ENCODE data around the gene ZC3HAV1. TPM values are rescaled to one million over a fixed set of nuclear protein-coding genes. Genes with fewer than 3 reads are reported as not detected.
"Not testable (repeated sequence)": the region's sequence is repeated elsewhere in the genome, so short reads cannot be mapped to it uniquely, and the experiment has no call there.

Gene ZC3HAV1
- total RNA-seq, 3 donors from 2014 or later = 22.1 to 41.3 (median 37.7) TPM

DNA sequence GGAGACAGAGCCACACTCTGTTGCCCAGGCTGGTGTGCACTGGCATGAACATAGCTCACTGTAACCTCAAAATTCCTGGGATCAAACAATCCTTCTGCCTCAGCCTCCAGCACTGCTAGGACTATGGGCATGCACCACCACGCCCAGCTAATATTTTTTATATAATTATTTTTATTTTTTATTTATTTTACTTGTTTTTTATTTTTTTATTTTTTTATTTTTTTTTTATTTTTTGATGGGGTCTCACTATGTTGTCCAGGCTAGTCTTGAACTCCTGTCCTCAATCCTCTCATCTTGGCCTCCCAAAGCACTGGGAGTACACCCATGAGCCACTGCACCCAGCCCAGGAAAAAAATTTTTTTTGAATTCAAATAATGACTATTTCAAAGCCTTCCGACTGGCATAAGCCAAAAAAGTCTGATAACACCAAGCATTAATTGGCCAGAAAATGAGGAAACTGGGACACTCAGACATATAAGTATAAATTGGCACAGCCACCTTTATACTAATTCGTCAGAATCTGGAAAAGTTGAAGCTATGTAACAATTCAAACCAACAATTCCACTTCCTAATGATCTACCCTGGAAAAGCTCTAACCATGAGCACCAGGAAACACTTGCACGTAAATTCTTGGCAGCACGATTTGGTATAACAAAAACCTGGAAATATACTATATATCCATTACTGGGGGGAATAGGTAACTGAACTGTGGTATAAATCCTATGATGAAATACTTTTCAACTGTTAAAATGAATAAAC is 6.3 kb downstream of the ZC3HAV1 start:
- Histone ChIP-seq H3K27me3 (no peaks in the 10 kb centered on the region), H3K4me1 (no peaks in the 10 kb centered on the region), H3K4me3 (no peak overlapping the region), H3K36me3 (no peaks in the 10 kb centered on the region), H3K27ac (peak overlapping the region in 1 of 2 donors; percentile 11), H3K9me3 (no peaks in the 10 kb centered on the region)
- intact Hi-C loops (cut with DNase I; ENCODE audit: low total_unique reads) = no loop called here
- TF ChIP-seq, protein P1, sequence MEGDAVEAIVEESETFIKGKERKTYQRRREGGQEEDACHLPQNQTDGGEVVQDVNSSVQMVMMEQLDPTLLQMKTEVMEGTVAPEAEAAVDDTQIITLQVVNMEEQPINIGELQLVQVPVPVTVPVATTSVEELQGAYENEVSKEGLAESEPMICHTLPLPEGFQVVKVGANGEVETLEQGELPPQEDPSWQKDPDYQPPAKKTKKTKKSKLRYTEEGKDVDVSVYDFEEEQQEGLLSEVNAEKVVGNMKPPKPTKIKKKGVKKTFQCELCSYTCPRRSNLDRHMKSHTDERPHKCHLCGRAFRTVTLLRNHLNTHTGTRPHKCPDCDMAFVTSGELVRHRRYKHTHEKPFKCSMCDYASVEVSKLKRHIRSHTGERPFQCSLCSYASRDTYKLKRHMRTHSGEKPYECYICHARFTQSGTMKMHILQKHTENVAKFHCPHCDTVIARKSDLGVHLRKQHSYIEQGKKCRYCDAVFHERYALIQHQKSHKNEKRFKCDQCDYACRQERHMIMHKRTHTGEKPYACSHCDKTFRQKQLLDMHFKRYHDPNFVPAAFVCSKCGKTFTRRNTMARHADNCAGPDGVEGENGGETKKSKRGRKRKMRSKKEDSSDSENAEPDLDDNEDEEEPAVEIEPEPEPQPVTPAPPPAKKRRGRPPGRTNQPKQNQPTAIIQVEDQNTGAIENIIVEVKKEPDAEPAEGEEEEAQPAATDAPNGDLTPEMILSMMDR (IDR thresholded peaks at IDR 0.05) = no peak
- TF ChIP-seq POLR2AphosphoS5 (IDR thresholded peaks at IDR 0.05) (no peak), POLR2A (IDR thresholded peaks at IDR 0.05) (no peak)
- DNase-seq (ENCODE audit: low spot score in 2 of 2) = no peak

DNA sequence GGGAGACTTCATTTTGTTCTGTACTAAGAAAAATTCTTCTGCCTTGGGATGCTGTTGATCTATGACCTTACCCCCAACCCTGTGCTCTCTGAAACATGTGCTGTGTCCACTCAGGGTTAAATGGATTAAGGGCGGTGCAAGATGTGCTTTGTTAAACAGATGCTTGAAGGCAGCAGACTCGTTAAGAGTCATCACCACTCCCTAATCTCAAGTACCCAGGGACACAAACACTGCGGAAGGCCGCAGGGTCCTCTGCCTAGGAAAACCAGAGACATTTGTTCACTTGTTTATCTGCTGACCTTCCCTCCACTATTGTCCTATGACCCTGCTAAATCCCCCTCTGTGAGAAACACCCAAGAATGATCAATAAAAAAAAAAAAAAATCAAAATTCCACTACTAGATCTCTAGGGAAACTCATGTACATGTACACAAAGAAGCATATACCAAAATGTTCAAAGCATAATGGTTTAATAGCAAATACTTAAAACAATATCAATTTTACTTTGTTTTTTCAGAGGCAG is 7.8 kb downstream of the ZC3HAV1 start:
- DNase-seq (ENCODE audit: low spot score in 2 of 2); H3K27ac ChIP-seq; H3K9me3 ChIP-seq; H3K4me3 ChIP-seq; H3K36me3 ChIP-seq; intact Hi-C loops (cut with DNase I; ENCODE audit: low total_unique reads); H3K27me3 ChIP-seq; H3K4me1 ChIP-seq: not testable (repeated sequence)

DNA sequence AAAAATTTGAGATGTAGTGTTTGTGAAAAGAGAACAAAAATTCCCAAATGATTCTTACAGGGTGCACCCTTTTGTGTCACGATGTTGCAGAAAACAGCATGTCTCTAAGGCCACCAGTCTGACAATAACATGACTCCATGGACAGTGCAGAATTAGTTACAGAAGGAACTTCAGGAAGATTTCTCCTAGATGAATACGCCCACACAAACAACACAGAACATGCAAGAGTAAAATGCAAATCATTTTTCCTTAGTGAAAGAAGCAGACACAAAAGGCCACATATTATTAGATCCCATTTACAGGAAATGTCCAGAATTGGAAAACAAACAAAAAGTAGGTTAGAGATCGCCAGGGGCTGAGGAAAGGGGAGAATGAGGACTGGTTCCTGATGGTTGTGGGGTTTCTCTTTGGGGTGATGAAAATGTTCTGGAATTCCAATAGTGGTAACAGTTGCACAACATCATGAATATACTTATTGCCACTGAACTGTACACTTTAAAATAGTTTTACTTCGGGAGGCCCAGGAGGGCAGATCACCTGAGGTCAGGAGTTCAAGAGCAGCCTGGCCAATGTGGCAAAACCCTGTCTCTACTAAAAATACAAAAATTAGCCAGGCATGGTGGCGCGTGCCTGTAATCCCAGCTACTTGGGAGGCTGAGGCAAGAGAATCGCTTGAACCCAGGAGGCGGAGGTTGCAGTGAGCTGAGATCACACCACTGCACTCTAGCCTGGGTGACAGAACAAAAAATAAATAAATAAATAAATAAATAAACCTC is 10.2 kb downstream of the ZC3HAV1 start:
- DNase-seq (ENCODE audit: low spot score in 2 of 2) = no peak
- no peaks in the 10 kb centered on the region for H3K9me3 ChIP-seq
- peak overlapping the region; percentile 29 to 60 for H3K27ac ChIP-seq
- TF ChIP-seq POLR2A (IDR thresholded peaks at IDR 0.05) = no peak
- TF ChIP-seq, protein P1 (IDR thresholded peaks at IDR 0.05) = no peak
- TF ChIP-seq POLR2AphosphoS5 (IDR thresholded peaks at IDR 0.05) = no peak
- intact Hi-C loops (cut with DNase I; ENCODE audit: low total_unique reads) = no loop called here
- peaks cover 0 to 7% of the 10 kb centered on the region in 2 donors for H3K4me1 ChIP-seq
- no peaks in the 10 kb centered on the region for H3K27me3 ChIP-seq
- H3K36me3 ChIP-seq = no peaks in the 10 kb centered on the region
- peak overlapping the region in 1 of 3 donors; percentile 5 for H3K4me3 ChIP-seq

DNA sequence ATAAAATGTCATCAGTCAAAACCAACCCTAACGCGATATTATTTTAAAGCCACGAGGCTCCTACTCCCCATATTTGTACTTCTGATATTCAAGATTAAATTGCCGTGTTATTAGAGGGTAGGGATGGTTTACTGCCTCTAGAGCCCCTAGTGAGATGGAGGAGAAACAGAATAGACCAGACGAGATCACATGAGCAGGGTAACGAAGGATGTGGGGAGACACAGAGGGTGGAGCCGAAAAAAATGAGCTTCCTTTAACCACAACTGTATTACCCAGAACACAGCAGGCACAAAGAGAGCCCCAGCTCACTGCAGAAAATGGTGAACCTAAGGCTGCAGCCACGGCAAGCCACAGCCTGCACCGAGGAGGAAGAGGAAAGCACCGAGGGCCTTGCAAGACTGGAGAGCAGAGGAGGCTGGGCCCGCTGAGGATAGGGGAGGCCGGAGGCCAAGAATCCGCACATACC is 14.3 kb downstream of the ZC3HAV1 start:
- Histone ChIP-seq H3K4me3 (peak overlapping the region in 2 of 3 donors; percentile 8 to 23), H3K27ac (peak overlapping the region; percentile 66 to 72), H3K9me3 (no peaks in the 10 kb centered on the region), H3K4me1 (peaks cover 6 to 7% of the 10 kb centered on the region in 2 donors), H3K27me3 (no peaks in the 10 kb centered on the region), H3K36me3 (no peaks in the 10 kb centered on the region)
- TF ChIP-seq POLR2A (IDR thresholded peaks at IDR 0.05) (no peak), POLR2AphosphoS5 (IDR thresholded peaks at IDR 0.05) (no peak)
- TF ChIP-seq, protein P1 (IDR thresholded peaks at IDR 0.05) = no peak
- intact Hi-C loops (cut with DNase I; ENCODE audit: low total_unique reads) = no loop called here
- peak in 1 of 2 donors; percentile 30 for DNase-seq (ENCODE audit: low spot score in 2 of 2)

DNA sequence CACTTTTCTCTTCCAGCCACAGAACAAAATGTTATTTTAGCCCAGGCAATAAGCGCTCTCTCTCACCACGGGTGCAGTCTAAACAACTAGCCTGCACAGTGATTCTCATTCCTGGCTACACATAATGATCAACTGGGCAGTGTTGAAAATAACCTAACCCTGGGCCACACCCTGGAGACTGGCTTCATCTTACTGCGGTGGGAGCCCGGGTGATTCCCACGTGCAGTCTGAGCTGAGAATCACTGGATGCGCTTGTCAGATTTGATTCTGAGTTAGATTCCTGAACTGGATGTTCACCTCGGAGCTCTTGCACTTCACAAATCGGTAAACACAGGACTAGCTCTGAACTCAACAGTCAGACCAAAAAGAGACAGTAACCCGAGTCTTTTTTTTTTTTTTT is 14.9 kb downstream of the ZC3HAV1 start:
- no peaks in the 10 kb centered on the region for H3K36me3 ChIP-seq
- H3K27me3 ChIP-seq = no peaks in the 10 kb centered on the region
- intact Hi-C loops (cut with DNase I; ENCODE audit: low total_unique reads) = no loop called here
- peaks cover 6 to 7% of the 10 kb centered on the region in 2 donors for H3K4me1 ChIP-seq
- peak overlapping the region; percentile 60 to 66 for H3K27ac ChIP-seq
- TF ChIP-seq, protein P1 (IDR thresholded peaks at IDR 0.05) = no peak
- TF ChIP-seq POLR2AphosphoS5 (IDR thresholded peaks at IDR 0.05) = no peak
- TF ChIP-seq POLR2A (IDR thresholded peaks at IDR 0.05) = no peak
- peak overlapping the region in 2 of 3 donors; percentile 8 to 32 for H3K4me3 ChIP-seq
- no peak for DNase-seq (ENCODE audit: low spot score in 2 of 2)
- H3K9me3 ChIP-seq = no peaks in the 10 kb centered on the region
